WTC11 (cell line): ENCODE measurements around the gene LENG9. TPM values are rescaled to one million over a fixed set of nuclear protein-coding genes. Genes with fewer than 3 reads are reported as not detected.
"Not testable (repeated sequence)": the region's sequence is repeated elsewhere in the genome, so short reads cannot be mapped to it uniquely, and the experiment has no call there.

Experiments used
- ATAC-seq: fragments of 200-7000 bp; cut with Tn5 transposase; 2 replicates; pipeline ENCODE4 v1.10.0; 2021; ENCODE audit warnings: mild to moderate bottlenecking, moderate library complexity
- Bru-seq: library from RNA; stranded (reverse); fragments of 400-500 nt; gene quantifications from one replicate; lab custom pipeline; 2021; lab: Mats Ljungman, UMichigan
- CTCF ChIA-PET: fragments of 300-600 bp; sonication (Branson Sonifier 250); formaldehyde crosslinking; loops from one replicate; lab custom pipeline; 2021; ENCODE audit warnings: antibody characterized with exemption; lab: Charles Lee
- POLR2A ChIA-PET: fragments of 350-600 bp; sonication (Branson Sonifier 250); formaldehyde crosslinking; loops from one replicate; lab custom pipeline; 2021; ENCODE audit warnings: antibody characterized with exemption; lab: Charles Lee
- DNase-seq: peaks from one replicate; pipeline ENCODE4 v3.0.0; 2021; ENCODE audit warnings: low spot score
- H3K27ac Mint-ChIP-seq: 2 replicates; pipeline ENCODE4 v1.8.0; 2021; ENCODE audit warnings: mixed read lengths
- H3K27me3 Mint-ChIP-seq: 2 replicates; pipeline ENCODE4 v1.8.0; 2021; ENCODE audit warnings: low read depth, mild to moderate bottlenecking, moderate library complexity, mixed read lengths
- H3K36me3 Mint-ChIP-seq: 2 replicates; pipeline ENCODE4 v1.8.0; 2021; ENCODE audit warnings: mixed read lengths
- H3K4me1 Mint-ChIP-seq: 2 replicates; pipeline ENCODE4 v1.8.0; 2022; ENCODE audit warnings: mixed read lengths
- H3K4me3 Mint-ChIP-seq: 2 replicates; pipeline ENCODE4 v1.8.0; 2021; ENCODE audit warnings: mild to moderate bottlenecking, moderate library complexity, mixed read lengths
- H3K9me3 Mint-ChIP-seq: 2 replicates; pipeline ENCODE4 v1.8.0; 2021; ENCODE audit warnings: mixed read lengths
- E2F1 ChIP-seq: sonication (generic); formaldehyde crosslinking; IDR thresholded peaks from 2 replicates; pipeline ENCODE4 v1.8.0; 2022; ENCODE audit warnings: mild to moderate bottlenecking, missing genetic modification reagents
- E2F5 ChIP-seq: sonication (generic); formaldehyde crosslinking; IDR thresholded peaks from 2 replicates; pipeline ENCODE4 v1.8.1; 2022; ENCODE audit warnings: mild to moderate bottlenecking, moderate library complexity, missing genetic modification reagents
- ELF4 ChIP-seq: sonication (generic); formaldehyde crosslinking; IDR thresholded peaks from 2 replicates; pipeline ENCODE4 v1.8.1; 2022; ENCODE audit warnings: low read depth, mild to moderate bottlenecking, moderate library complexity, missing genetic modification reagents
- FOXP1 ChIP-seq: sonication (generic); formaldehyde crosslinking; IDR thresholded peaks from 2 replicates; pipeline ENCODE4 v1.8.0; 2022; ENCODE audit warnings: missing genetic modification reagents, mild to moderate bottlenecking, moderate library complexity, borderline replicate concordance
- GRHL2 ChIP-seq: fragments of 250-450 bp; sonication (Bioruptor Pico); IDR thresholded peaks from 2 replicates; pipeline ENCODE4 v1.8.0; 2022; ENCODE audit warnings: mild to moderate bottlenecking, moderate library complexity; ENCODE audit not compliant: insufficient replicate concordance, severe bottlenecking
- IRF1 ChIP-seq: sonication (generic); formaldehyde crosslinking; IDR thresholded peaks from 2 replicates; pipeline ENCODE4 v1.8.0; 2023; ENCODE audit warnings: missing genetic modification reagents
- MAX ChIP-seq: sonication (generic); formaldehyde crosslinking; IDR thresholded peaks from 2 replicates; pipeline ENCODE4 v1.8.0; 2022; ENCODE audit warnings: mild to moderate bottlenecking, missing genetic modification reagents
- TP53 ChIP-seq: sonication (generic); formaldehyde crosslinking; IDR thresholded peaks from 2 replicates; pipeline ENCODE4 v1.8.1; 2023; ENCODE audit warnings: mild to moderate bottlenecking, missing genetic modification reagents
- ZNF232 ChIP-seq: sonication (generic); formaldehyde crosslinking; IDR thresholded peaks from 2 replicates; pipeline ENCODE4 v1.8.0; 2022; ENCODE audit warnings: mild to moderate bottlenecking, missing genetic modification reagents
- long read RNA-seq, 3 experiments: library from RNA in 1 of 3; library from capped mRNA in 1 of 3; library from polyadenylated mRNA in 1 of 3; unstranded in 2 of 3; stranded (forward) in 1 of 3; transcript quantifications; one replicate each; pipeline ENCODE4 v2.0.0, GENCODE V29; 2021
- total RNA-seq: library from RNA; stranded (reverse); gene quantifications from 3 replicates; pipeline ENCODE4 v1.2.3, GENCODE V29; 2021
- TF ChIP-seq, protein P1 (sequence below): sonication (generic); formaldehyde crosslinking; IDR thresholded peaks from 2 replicates; pipeline ENCODE4 v1.8.0; 2022; ENCODE audit warnings: mild to moderate bottlenecking, missing genetic modification reagents
- TF ChIP-seq, protein P2 (sequence below): fragments of 250-450 bp; sonication (Bioruptor Pico); IDR thresholded peaks from 2 replicates; pipeline ENCODE4 v1.9.0; 2021; ENCODE audit warnings: mild to moderate bottlenecking

Gene LENG9
- total RNA-seq (6.1 to 7.5 TPM (median 6.9 TPM) in 3 replicates), Bru-seq, nascent RNA (percentile 50 among the genes with signal in this experiment)
- long read RNA-seq, experiment 1 = 0 reads
- long read RNA-seq, experiment 2, transcript LENG9-203 (1 exons, 1,916 nt) = major isoform, 10 of 10 reads
- long read RNA-seq, experiment 2, partial matches to known transcripts = 0 of 10 reads
- long read RNA-seq, experiment 2, other reads (novel, unspliced or antisense) = 0 of 10 reads
- long read RNA-seq, experiment 3 = 0 reads

DNA sequence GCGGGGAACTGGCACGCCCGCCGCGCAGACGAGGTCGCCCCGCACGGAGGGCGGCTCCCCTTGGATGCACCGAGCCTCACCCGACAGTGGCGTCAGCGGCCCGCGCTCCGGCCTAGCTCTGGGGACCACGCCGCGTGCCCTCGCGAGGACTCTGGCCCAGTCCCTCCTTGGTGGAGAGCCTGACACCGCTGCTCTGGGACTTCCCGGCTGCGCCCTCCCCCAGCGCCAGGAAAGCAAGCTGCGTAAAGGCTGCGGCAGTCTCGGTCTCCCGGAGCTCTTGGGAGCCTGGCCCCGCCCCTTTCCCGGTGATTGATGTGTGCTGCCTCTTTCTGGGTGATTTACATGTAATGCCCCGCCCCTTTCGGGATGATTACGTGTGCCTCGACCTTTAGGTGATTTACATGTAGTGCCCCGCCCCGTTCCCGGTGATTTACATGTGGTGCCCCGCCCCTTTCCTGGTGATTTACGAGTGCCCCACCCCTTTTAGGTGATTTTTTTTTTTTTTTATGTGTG, at the start of gene LENG9:
TSS of gene LENG9 (minus strand) at position 248 of the 513 bp plus-strand sequence. CDS start 252 bp downstream, outside the sequence.
- Mint-ChIP-seq H3K27ac (peak within 1 kb of the TSS; percentile 99), H3K4me1 (peaks cover 7% of the 10 kb centered on the region), H3K36me3 (peaks cover 16% of the 10 kb centered on the region), H3K9me3 (no peaks in the 10 kb centered on the region), H3K4me3 (peak within 1 kb of the TSS; percentile 78), H3K27me3 (peaks cover 25% of the 10 kb centered on the region)
- DNase-seq (peak; percentile 99), ATAC-seq (peak; percentile 59)
- TF ChIP-seq GRHL2 (CRISPR knock-in tag) = no peak
- TF ChIP-seq FOXP1 = no peak
- TF ChIP-seq ZNF232 (CRISPR knock-in tag) = 0 out of 2 replicates have a peak, but pooled peaks have one; percentile 10
- peak; percentile 48; the same call in 1 of the 2 replicates for TF ChIP-seq IRF1
- no peak for TF ChIP-seq MAX
- TF ChIP-seq, protein P1, sequence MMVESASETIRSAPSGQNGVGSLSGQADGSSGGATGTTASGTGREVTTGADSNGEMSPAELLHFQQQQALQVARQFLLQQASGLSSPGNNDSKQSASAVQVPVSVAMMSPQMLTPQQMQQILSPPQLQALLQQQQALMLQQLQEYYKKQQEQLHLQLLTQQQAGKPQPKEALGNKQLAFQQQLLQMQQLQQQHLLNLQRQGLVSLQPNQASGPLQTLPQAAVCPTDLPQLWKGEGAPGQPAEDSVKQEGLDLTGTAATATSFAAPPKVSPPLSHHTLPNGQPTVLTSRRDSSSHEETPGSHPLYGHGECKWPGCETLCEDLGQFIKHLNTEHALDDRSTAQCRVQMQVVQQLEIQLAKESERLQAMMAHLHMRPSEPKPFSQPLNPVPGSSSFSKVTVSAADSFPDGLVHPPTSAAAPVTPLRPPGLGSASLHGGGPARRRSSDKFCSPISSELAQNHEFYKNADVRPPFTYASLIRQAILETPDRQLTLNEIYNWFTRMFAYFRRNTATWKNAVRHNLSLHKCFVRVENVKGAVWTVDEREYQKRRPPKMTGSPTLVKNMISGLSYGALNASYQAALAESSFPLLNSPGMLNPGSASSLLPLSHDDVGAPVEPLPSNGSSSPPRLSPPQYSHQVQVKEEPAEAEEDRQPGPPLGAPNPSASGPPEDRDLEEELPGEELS (CRISPR knock-in tag) = peak; percentile 73; the same call in 1 of the 2 replicates
- 0 out of 2 replicates have a peak, but pooled peaks have one; percentile 7 for TF ChIP-seq ELF4 (CRISPR knock-in tag)
- TF ChIP-seq, protein P2, sequence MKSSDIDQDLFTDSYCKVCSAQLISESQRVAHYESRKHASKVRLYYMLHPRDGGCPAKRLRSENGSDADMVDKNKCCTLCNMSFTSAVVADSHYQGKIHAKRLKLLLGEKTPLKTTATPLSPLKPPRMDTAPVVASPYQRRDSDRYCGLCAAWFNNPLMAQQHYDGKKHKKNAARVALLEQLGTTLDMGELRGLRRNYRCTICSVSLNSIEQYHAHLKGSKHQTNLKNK (CRISPR knock-in tag) = no peak
- ChIA-PET POLR2A (interaction anchor here (0.6 to 1.0 kb wide), 6 partner anchors 10 to 841 kb away, joined by 3 to 13 read pairs (median 5); partner anchors contain the start of genes CDC42EP5 and LENG8), CTCF (interaction anchor here (0.6 to 2.6 kb wide), 9 partner anchors 15 to 1190 kb away, joined by 3 to 27 read pairs (median 4); partner anchors contain the start of genes LENG8 and TTYH1)

DNA sequence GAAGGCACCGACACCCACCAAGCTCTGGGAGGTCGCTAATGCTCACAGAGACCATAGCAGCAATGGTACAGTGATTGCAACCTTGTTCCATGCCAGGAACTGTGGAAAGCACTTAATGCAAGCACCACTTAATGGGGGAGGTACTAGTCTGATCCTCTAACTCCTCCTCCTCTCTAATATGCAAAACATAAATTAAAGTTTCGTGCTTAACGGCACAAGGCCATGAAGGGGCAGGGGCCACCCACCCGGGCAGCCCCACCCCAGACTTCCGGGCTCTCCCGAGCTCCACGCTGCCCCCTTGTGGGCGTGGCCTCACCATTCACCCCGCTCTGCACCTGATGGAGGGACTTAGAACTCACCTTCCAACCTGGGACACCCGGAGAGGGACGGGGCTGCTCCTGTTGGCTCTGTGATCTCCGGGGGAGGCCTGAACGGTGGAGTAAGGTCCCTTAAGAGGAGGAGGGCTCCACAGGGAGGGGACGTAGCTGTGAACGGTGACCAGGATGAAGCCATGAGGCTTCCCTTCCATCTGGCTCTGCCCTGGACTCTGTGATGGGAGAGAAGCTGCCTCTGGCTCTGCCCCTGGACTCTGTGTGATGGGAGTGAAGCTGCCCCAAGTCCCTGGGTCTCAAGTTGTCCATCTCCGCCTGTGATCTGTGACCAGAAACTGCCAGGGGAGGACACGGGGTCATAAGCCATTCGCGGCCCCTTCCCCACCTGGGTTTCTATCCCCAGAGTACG, 45.8 kb upstream of the LENG9 start:
- DNase-seq (peak; percentile 47), ATAC-seq (peak; percentile 95)
- H3K4me3 Mint-ChIP-seq, H3K4me1 Mint-ChIP-seq, H3K27ac Mint-ChIP-seq, CTCF ChIA-PET, POLR2A ChIA-PET: not testable (repeated sequence)
- Mint-ChIP-seq H3K36me3 (peaks cover 20% of the 10 kb centered on the region), H3K27me3 (peaks cover 13% of the 10 kb centered on the region), H3K9me3 (peaks cover 45% of the 10 kb centered on the region)

DNA sequence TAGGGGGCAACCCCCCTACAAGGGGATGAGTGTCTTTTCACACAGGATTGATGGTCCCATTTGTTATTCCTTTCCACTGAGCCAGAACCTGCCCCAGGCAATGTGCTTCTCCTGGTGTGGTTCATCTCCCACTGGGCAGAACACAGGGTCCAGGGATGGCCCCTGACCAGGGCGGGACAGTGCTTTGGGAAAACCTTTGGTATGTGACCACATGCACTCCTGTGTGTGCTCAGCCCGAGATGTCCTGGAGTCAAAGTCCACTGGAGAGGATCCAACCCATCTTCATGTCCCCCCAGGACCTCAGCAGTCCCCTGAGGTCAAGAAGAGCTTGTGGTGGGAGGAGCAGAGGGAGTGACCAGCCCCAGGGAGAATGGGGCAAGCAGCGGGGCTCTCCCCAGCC, 44.9 kb upstream of the LENG9 start:
- POLR2A ChIA-PET, H3K27me3 Mint-ChIP-seq, H3K4me3 Mint-ChIP-seq, DNase-seq, ATAC-seq, H3K27ac Mint-ChIP-seq, H3K4me1 Mint-ChIP-seq: not testable (repeated sequence)
- CTCF ChIA-PET = interaction anchor here (0.8 kb wide), 1 partner anchor 27 kb away, joined by 3 read pairs; no protein-coding TSS in a partner anchor
- peaks cover 46% of the 10 kb centered on the region for H3K9me3 Mint-ChIP-seq
- H3K36me3 Mint-ChIP-seq = peaks cover 17% of the 10 kb centered on the region

DNA sequence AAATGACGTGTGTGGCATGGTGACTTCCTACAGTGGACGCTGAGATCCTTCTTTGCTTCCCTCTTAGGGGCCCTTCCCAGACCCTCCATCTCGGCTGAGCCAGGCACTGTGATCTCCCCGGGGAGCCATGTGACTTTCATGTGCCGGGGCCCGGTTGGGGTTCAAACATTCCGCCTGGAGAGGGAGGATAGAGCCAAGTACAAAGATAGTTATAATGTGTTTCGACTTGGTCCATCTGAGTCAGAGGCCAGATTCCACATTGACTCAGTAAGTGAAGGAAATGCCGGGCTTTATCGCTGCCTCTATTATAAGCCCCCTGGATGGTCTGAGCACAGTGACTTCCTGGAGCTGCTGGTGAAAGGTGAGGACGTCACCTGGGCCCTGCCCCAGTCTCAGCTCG, 44.2 kb upstream of the LENG9 start:
- ATAC-seq (no peak), DNase-seq (no peak)
- ChIA-PET POLR2A (no interaction called here), CTCF (interaction anchor here (0.8 kb wide), 1 partner anchor 26 kb away, joined by 3 read pairs; no protein-coding TSS in a partner anchor)
- TF ChIP-seq TP53 (CRISPR knock-in tag) (no peak), E2F5 (no peak), E2F1 (CRISPR knock-in tag) (no peak)
- peaks cover 6% of the 10 kb centered on the region for H3K27me3 Mint-ChIP-seq
- H3K27ac Mint-ChIP-seq = no peak overlapping the region
- H3K4me1 Mint-ChIP-seq = no peaks in the 10 kb centered on the region
- peaks cover 14% of the 10 kb centered on the region for H3K36me3 Mint-ChIP-seq
- peaks cover 40% of the 10 kb centered on the region for H3K9me3 Mint-ChIP-seq
- no peak overlapping the region for H3K4me3 Mint-ChIP-seq

- Mint-ChIP-seq H3K9me3 (peaks cover 39% of the 10 kb centered on the region), H3K36me3 (peaks cover 13% of the 10 kb centered on the region)
- H3K27ac Mint-ChIP-seq, H3K4me1 Mint-ChIP-seq, DNase-seq, CTCF ChIA-PET, H3K4me3 Mint-ChIP-seq, ATAC-seq, H3K27me3 Mint-ChIP-seq, POLR2A ChIA-PET: not testable (repeated sequence)
These were observed 43.6 kb upstream of the LENG9 start for GRCh38 chr19:54507038-54507717.
